Measurements from ENCODE around the gene STARD3. TPM values are rescaled to one million over a fixed set of nuclear protein-coding genes. Genes with fewer than 3 reads are reported as not detected.
A peak's percentile ranks its signal among the peaks of the same experiment; 100 is the strongest.

STARD3 gene
- total and polyA plus RNA-seq, 2 of the 13 experiments (the other 11 are each of a cell fraction or from before 2014, with no cell fraction given) = 34.6 to 100 TPM

GRCh38 chr17:39667945-39668924, 31.3 kb downstream of the STARD3 start, which contains the start of gene PNMT (continued):
- peak; percentile 43; the same call in 1 of the 2 replicates for TF ChIP-seq IRF9 (CRISPR knock-in tag; IDR thresholded peaks at IDR 0.05; ENCODE audit: borderline replicate concordance)
- no peak for TF ChIP-seq ONECUT2 (CRISPR knock-in tag; IDR thresholded peaks at IDR 0.05)
- no peak for TF ChIP-seq PREB (CRISPR knock-in tag; IDR thresholded peaks at IDR 0.05)
- 0 out of 2 replicates have a peak, but pooled peaks have one; percentile 25 for TF ChIP-seq ZNF235 (CRISPR knock-in tag; IDR thresholded peaks at IDR 0.05; ENCODE audit: borderline replicate concordance)
- TF ChIP-seq ZNF609 (CRISPR knock-in tag; IDR thresholded peaks at IDR 0.05; ENCODE audit: borderline replicate concordance) = 0 out of 2 replicates have a peak, but pooled peaks have one; percentile 42
- TF ChIP-seq ZNF451 (CRISPR knock-in tag; IDR thresholded peaks at IDR 0.05) = peak; percentile 74; the same call in 1 of the 2 replicates
- no peak for TF ChIP-seq PAF1 (CRISPR knock-in tag; IDR thresholded peaks at IDR 0.05)
- TF ChIP-seq ZNF501 (CRISPR knock-in tag; IDR thresholded peaks at IDR 0.05) = peak; percentile 76
- TF ChIP-seq NFAT5 (CRISPR knock-in tag; IDR thresholded peaks at IDR 0.05) = peak; percentile 70; the same call in 1 of the 2 replicates
- TF ChIP-seq ETS1 (CRISPR knock-in tag; IDR thresholded peaks at IDR 0.05) = peak; percentile 50; the same call in 1 of the 2 replicates
- TF ChIP-seq ARHGAP35 (CRISPR knock-in tag; IDR thresholded peaks at IDR 0.05; ENCODE audit: borderline replicate concordance) = peak; percentile 95
- peak; percentile 72 for TF ChIP-seq ARNT2 (CRISPR knock-in tag; IDR thresholded peaks at IDR 0.05; ENCODE audit: low read depth)

Data from HepG2 (cell line).